ACC112 (cell line): ENCODE measurements around the gene ZNF716.
"Not testable (repeated sequence)": the region's sequence is repeated elsewhere in the genome, so short reads cannot be mapped to it uniquely, and the experiment has no call there.

Experiments
- H2AFZ ChIP-seq: fragments of 200-600 bp; sonication (generic); one replicate; pipeline ENCODE4 v1.6.0; 2017; ENCODE audit warnings: antibody characterized with exemption, low read length; ENCODE audit not compliant: unreplicated experiment
- H3K27ac ChIP-seq: fragments of 200-600 bp; sonication (generic); 2 replicates; pipeline ENCODE4 v1.5.1; 2014; ENCODE audit warnings: low read depth, mild to moderate bottlenecking, antibody characterized with exemption, low read length, moderate library complexity
- H3K27me3 ChIP-seq: fragments of 200-600 bp; sonication (generic); 2 replicates; pipeline ENCODE4 v1.6.1; 2014; ENCODE audit warnings: mild to moderate bottlenecking, antibody characterized with exemption, low read length, moderate library complexity, mixed read lengths; ENCODE audit not compliant: insufficient read depth
- H3K36me3 ChIP-seq: fragments of 200-600 bp; sonication (generic); 2 replicates; pipeline ENCODE4 v1.6.1; 2016; ENCODE audit warnings: mild to moderate bottlenecking, antibody characterized with exemption, low read length, moderate library complexity, mixed read lengths; ENCODE audit not compliant: insufficient read depth
- H3K4me1 ChIP-seq: fragments of 200-600 bp; sonication (generic); one replicate; pipeline ENCODE4 v1.6.1; 2016; ENCODE audit warnings: low read length, mixed read lengths; ENCODE audit not compliant: insufficient read depth, unreplicated experiment, control insufficient read depth
- H3K4me3 ChIP-seq: fragments of 200-600 bp; sonication (generic); 2 replicates; pipeline ENCODE4 v1.5.1; 2014; ENCODE audit warnings: mild to moderate bottlenecking, low read depth, low read length
- H3K79me2 ChIP-seq: fragments of 200-600 bp; sonication (generic); one replicate; pipeline ENCODE4 v1.6.0; 2016; ENCODE audit warnings: low read length; ENCODE audit not compliant: control insufficient read depth, unreplicated experiment, insufficient read depth

ZNF716 gene

DNA sequence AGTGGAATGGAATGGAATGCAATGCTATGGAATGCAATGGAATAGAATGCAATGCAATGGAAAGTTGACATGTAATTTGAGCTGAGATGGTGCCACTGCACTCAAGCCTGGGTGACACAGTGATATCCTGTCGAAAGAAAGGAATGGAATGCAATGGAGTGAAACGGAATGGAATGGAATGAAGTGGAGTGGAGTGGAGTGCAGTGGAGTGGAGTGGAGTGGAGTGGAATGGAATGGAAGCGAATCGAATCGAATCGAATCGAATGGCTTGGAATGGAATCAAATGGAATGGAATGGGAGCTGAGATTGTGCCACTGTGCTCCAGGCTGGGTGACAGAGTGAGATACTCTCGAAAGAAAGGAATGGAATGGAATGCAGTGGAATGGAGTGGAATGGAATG is 45.1 kb downstream of the ZNF716 start:
- H3K4me3 ChIP-seq, H2AFZ ChIP-seq, H3K4me1 ChIP-seq, H3K79me2 ChIP-seq, H3K27me3 ChIP-seq, H3K27ac ChIP-seq, H3K36me3 ChIP-seq: not testable (repeated sequence)

- no peaks in the 10 kb centered on the region for H3K4me1 ChIP-seq
- H3K79me2 ChIP-seq = no peaks in the 10 kb centered on the region
- no peak overlapping the region for H2AFZ ChIP-seq
- no peak overlapping the region for H3K4me3 ChIP-seq
- no peak overlapping the region for H3K27ac ChIP-seq
- no peaks in the 10 kb centered on the region for H3K36me3 ChIP-seq
- H3K27me3 ChIP-seq = no peaks in the 10 kb centered on the region
These were observed 46.4 kb downstream of the ZNF716 start for GRCh38 chr7:57496395-57496794.

DNA sequence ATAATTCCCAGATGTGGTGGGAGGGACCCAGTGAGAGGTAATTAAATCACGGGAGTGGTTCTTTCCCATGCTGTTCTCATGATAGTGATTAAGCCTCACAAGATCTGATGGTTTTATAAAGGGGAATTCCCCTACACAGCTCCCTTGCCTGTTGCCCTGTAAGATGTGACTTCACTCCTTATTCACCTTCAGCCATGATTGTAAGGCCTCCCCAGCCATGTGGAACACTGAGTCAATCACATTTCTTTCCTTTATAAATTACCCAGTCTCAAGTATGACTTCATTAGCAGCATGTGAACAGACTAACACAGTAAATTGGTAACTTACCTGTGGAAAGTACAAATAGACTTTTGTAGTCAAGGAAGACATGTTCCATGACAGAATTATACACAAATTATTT is 55.2 kb downstream of the ZNF716 start:
- Histone ChIP-seq H3K36me3 (no peaks in the 10 kb centered on the region), H3K27me3 (no peaks in the 10 kb centered on the region), H3K79me2 (no peaks in the 10 kb centered on the region), H3K4me1 (no peaks in the 10 kb centered on the region), H3K4me3 (no peak overlapping the region), H2AFZ (no peak overlapping the region), H3K27ac (no peak overlapping the region)
